GM18867 (cell line): Measurements from ENCODE around the gene PIGQ.
"Not testable (repeated sequence)": the region's sequence is repeated elsewhere in the genome, so short reads cannot be mapped to it uniquely, and the experiment has no call there.

Experiments used
- ATAC-seq: cut with Tn5 transposase; IDR thresholded peaks from one replicate; pipeline ENCODE4 v1.9.1; 2021; ENCODE audit warnings: mild to moderate bottlenecking, moderate library complexity; ENCODE audit not compliant: unreplicated experiment

PIGQ gene

GRCh38 chr16:583815-584591 is 14.2 kb downstream of the PIGQ start:
- no peak for ATAC-seq

GRCh38 chr16:585351-585750 is 15.6 kb downstream of the PIGQ start:
- ATAC-seq = no peak

- ATAC-seq = no peak
These were observed 16.4 kb downstream of the PIGQ start for GRCh38 chr16:586047-586644.

GRCh38 chr16:586645-587590 is 17.1 kb downstream of the PIGQ start:
- ATAC-seq = no peak

- ATAC-seq = peak; percentile 5
These were observed 18.8 kb downstream of the PIGQ start for GRCh38 chr16:588639-588888.

GRCh38 chr16:588889-589657 is 19.3 kb downstream of the PIGQ start:
- peak; percentile 74 for ATAC-seq

- peak; percentile 74 for ATAC-seq
These were observed 20.0 kb downstream of the PIGQ start, which contains the start of gene RAB40C for GRCh38 chr16:589658-590187. Gene RAB40C, plus strand, starts transcription at chr16:590066. Its CDS starts 226 bp downstream, at chr16:590292.

GRCh38 chr16:590188-590814 is 20.5 kb downstream of the PIGQ start:
- ATAC-seq = no peak

- no peak for ATAC-seq
These were observed 21.0 kb downstream of the PIGQ start for GRCh38 chr16:590815-591200.

GRCh38 chr16:591231-591630 is 21.5 kb downstream of the PIGQ start:
- no peak for ATAC-seq

- no peak for ATAC-seq
These were observed 22.2 kb downstream of the PIGQ start for GRCh38 chr16:591892-592517.

GRCh38 chr16:592518-593306 is 22.9 kb downstream of the PIGQ start:
- ATAC-seq = no peak

- ATAC-seq = no peak
These were observed 23.6 kb downstream of the PIGQ start for GRCh38 chr16:593406-593805.

- ATAC-seq = no peak
These were observed 24.0 kb downstream of the PIGQ start for GRCh38 chr16:593807-594206.

- no peak for ATAC-seq
These were observed 25.3 kb downstream of the PIGQ start for GRCh38 chr16:595094-595528.

GRCh38 chr16:595942-596735 is 26.4 kb downstream of the PIGQ start:
- no peak for ATAC-seq

GRCh38 chr16:596736-597060 is 26.9 kb downstream of the PIGQ start:
- no peak for ATAC-seq

- ATAC-seq = not testable (repeated sequence)
These were observed 27.9 kb downstream of the PIGQ start for GRCh38 chr16:597655-598054.
